Measurements from ENCODE around the gene INF2.

The INF2 gene

DNA sequence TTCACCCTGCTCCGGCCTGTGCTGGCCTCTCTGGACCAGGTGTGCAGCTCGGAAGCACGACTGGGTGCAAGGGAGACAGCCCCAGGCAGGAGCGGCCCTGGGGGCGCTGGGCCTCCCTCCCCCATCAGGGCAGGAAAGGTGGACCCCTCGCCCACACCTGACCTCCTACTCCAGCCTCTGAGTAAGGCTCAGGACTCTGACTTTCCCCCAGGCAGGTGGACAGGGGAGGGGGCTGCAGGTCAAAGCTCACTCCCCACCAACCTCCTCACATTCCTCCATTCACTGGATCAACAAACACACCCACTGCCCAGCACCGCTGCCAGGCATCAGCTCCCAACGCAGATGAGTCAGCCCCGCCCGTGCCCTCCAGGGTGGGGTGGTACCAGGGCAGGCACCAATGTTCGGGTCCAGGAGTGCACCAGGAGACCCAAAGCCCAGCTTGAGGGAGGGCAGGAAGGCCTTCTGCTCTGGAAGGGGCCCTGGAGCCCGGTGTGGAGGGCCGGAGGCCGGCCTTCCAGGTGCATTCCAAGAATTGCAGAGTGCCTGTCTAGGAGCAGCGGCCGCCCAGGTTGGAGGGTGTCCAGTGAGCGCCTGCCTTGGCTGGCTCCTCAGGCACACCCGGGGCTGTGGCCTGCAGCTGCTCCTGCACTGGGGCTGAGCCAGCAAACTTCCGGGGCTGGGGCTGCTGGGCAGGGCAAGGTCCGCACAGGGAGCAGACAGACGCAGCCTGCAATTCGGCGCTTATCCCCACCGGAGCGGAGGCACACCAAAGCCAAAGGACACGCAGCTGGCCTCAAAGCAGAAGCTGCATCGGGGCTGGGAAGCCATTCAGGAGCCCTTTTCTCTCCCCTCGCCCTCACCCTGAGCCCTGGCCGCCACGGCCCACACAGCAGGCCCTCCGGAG lies 1.6 kb upstream of the INF2 start:
- peak; percentile 34 for DNase-seq
- H3K9me3 ChIP-seq (ENCODE audit: control insufficient read depth, low read length), result no peaks in the 10 kb centered on the region
- peak overlapping the region in 1 of 2 experiments; percentile 52 for H3K4ac ChIP-seq (ENCODE audit: low read depth in 1 of 2, low read length in 2 of 2)
- no peaks in the 10 kb centered on the region for H3K79me1 ChIP-seq (replicated peaks; ENCODE audit: low read length, poor library complexity, severe bottlenecking)
- H3K9ac ChIP-seq (ENCODE audit: low read length), result no peak overlapping the region
- peak overlapping the region; percentile 12 for H3K4me2 ChIP-seq (ENCODE audit: low read length, poor library complexity, severe bottlenecking)
- H4K91ac ChIP-seq (ENCODE audit: low read length), result peak overlapping the region; percentile 35
- no peak overlapping the region for H3K27ac ChIP-seq (ENCODE audit: low read length, poor library complexity, severe bottlenecking)
- H3K14ac ChIP-seq (ENCODE audit: low read length in 2 of 2), result no peak overlapping the region
- peaks cover 48% of the 10 kb centered on the region for H3K4me1 ChIP-seq (ENCODE audit: control insufficient read depth, insufficient read depth, low read depth, low read length)
- no peak overlapping the region for H2BK120ac ChIP-seq (ENCODE audit: low read depth, low read length)
- no peak overlapping the region for H3K23ac ChIP-seq (ENCODE audit: low read length in 2 of 2)
- H3K27me3 ChIP-seq (ENCODE audit: control insufficient read depth in 1 of 2, insufficient read depth in 1 of 2, low read length in 2 of 2), result no peaks in the 10 kb centered on the region
- H3K36me3 ChIP-seq (ENCODE audit: control insufficient read depth in 1 of 2, insufficient read depth in 2 of 2, low read depth in 1 of 2, low read length in 2 of 2), result peaks cover 0 to 22% of the 10 kb centered on the region in 2 experiments
- H2BK5ac ChIP-seq (ENCODE audit: low read depth, low read length, poor library complexity, severe bottlenecking), result no peak overlapping the region
- peak overlapping the region in 1 of 2 experiments; percentile 25 for H2BK12ac ChIP-seq (ENCODE audit: low read length in 2 of 2)
- no peak overlapping the region for H2AFZ ChIP-seq (ENCODE audit: low read depth, low read length)
- H2AK5ac ChIP-seq (ENCODE audit: low read length, severe bottlenecking), result peak overlapping the region; percentile 38
- H4K8ac ChIP-seq (ENCODE audit: low read length), result no peak overlapping the region
- H2BK15ac ChIP-seq (ENCODE audit: low read depth, poor library complexity, severe bottlenecking), result peak overlapping the region; percentile 54
- 63% methylated on average over 30 of the region's 31 CpGs for WGBS
- H3K18ac ChIP-seq (ENCODE audit: low read depth in 1 of 2, low read length in 2 of 2), result peak overlapping the region; percentile 38 to 85
- H3K4me3 ChIP-seq (ENCODE audit: insufficient read depth in 1 of 2, low read depth in 1 of 2, low read length in 2 of 2), result no peak overlapping the region

DNA sequence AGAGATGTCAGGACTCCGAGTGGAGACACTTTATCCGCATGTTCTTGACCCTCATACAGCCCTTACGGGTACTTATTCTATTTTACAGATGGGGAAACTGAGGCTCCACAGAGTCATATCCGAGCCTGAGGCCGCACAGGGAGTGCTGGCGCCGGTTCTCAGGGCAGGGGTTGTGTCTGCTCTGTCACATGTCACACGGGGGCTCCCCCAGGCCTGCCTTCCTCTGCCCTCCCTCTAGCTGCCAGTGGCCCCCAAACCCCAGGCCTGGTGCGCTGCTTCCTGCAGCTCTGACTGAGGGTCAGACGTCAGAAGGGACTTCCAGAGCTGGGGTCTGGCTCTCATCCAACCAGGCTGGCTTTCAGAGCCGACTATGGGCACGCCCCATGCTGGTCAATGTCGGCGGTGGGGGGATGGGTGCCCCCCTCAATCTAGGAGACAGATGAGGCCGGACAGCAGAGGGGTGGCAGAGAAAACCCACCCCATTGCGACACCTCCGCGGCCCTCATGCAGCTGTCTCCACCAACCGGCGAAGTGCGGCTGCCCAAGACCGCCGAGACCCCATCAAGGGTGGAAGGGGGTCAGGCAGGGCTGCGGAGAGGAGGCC lies 811 bp upstream of the INF2 start:
- peak; percentile 50 for DNase-seq
- peak overlapping the region; percentile 65 for H3K4me2 ChIP-seq (ENCODE audit: low read length, poor library complexity, severe bottlenecking)
- H3K9ac ChIP-seq (ENCODE audit: low read length), result peak overlapping the region; percentile 75
- peak overlapping the region; percentile 75 for H2BK15ac ChIP-seq (ENCODE audit: low read depth, poor library complexity, severe bottlenecking)
- H2BK12ac ChIP-seq (ENCODE audit: low read length in 2 of 2), result peak overlapping the region in 1 of 2 experiments; percentile 50
- H3K36me3 ChIP-seq (ENCODE audit: control insufficient read depth in 1 of 2, insufficient read depth in 2 of 2, low read depth in 1 of 2, low read length in 2 of 2), result peaks cover 0 to 30% of the 10 kb centered on the region in 2 experiments
- H2BK120ac ChIP-seq (ENCODE audit: low read depth, low read length), result peak overlapping the region; percentile 81
- H2AK5ac ChIP-seq (ENCODE audit: low read length, severe bottlenecking), result peak overlapping the region; percentile 33
- H3K79me1 ChIP-seq (replicated peaks; ENCODE audit: low read length, poor library complexity, severe bottlenecking), result no peaks in the 10 kb centered on the region
- H3K9me3 ChIP-seq (ENCODE audit: control insufficient read depth, low read length), result no peaks in the 10 kb centered on the region
- H3K23ac ChIP-seq (ENCODE audit: low read length in 2 of 2), result no peak overlapping the region
- peak overlapping the region; percentile 57 for H2AFZ ChIP-seq (ENCODE audit: low read depth, low read length)
- peak overlapping the region; percentile 96 for H4K91ac ChIP-seq (ENCODE audit: low read length)
- peak overlapping the region; percentile 71 to 78 for H3K4ac ChIP-seq (ENCODE audit: low read depth in 1 of 2, low read length in 2 of 2)
- 51% methylated on average over 24 of the region's 24 CpGs for WGBS
- peak overlapping the region in 1 of 2 experiments; percentile 72 for H3K4me3 ChIP-seq (ENCODE audit: insufficient read depth in 1 of 2, low read depth in 1 of 2, low read length in 2 of 2)
- H3K14ac ChIP-seq (ENCODE audit: low read length in 2 of 2), result peak overlapping the region in 1 of 2 experiments; percentile 37
- H2BK5ac ChIP-seq (ENCODE audit: low read depth, low read length, poor library complexity, severe bottlenecking), result no peak overlapping the region
- peak overlapping the region; percentile 85 to 92 for H3K18ac ChIP-seq (ENCODE audit: low read depth in 1 of 2, low read length in 2 of 2)
- H3K27me3 ChIP-seq (ENCODE audit: control insufficient read depth in 1 of 2, insufficient read depth in 1 of 2, low read length in 2 of 2), result no peaks in the 10 kb centered on the region
- peak overlapping the region; percentile 97 for H4K8ac ChIP-seq (ENCODE audit: low read length)
- H3K27ac ChIP-seq (ENCODE audit: low read length, poor library complexity, severe bottlenecking), result peak overlapping the region; percentile 13
- H3K4me1 ChIP-seq (ENCODE audit: control insufficient read depth, insufficient read depth, low read depth, low read length), result peaks cover 52% of the 10 kb centered on the region

DNA sequence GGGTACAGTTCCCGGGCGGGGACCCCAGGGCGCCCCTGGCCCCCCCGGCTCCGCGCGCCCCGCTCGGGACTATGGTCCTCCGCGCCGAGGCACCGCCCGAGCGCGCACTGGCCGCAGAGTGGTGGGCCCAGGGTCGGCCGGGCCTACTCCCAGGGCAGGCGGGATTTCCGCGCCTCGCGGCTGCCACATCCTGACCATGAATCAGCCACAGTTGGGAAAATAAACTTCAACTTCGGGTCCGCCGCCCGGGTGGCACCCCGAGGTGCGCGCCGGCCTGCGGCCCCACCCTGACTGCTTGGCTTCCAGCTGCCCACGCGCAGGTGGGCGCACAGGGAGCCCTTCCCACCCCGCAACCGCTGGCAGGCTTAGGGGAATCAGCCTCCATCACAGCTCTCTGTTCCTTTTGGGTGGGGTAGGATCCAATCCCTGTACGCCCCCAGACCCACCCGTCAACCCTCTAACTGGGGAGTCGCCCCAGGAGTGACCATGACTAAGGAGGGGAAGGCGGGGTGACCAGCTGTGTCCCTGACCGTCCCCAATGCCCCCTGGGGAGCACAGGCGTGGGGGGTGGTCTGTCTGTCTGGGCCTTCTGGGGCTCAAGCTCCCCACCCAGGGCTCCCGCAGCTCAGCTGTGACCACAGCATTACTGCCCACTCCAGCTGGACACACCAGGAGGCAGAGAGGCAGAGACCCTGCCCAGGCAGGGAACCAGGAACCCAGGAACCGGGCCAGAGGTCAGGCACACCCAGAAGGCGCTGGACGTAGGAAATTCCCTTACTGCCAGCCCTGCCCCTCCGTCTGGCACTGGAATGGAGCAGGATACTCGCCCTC lies 678 bp downstream of the INF2 start:
- Histone ChIP-seq H3K27me3 (ENCODE audit: control insufficient read depth in 1 of 2, insufficient read depth in 1 of 2, low read length in 2 of 2) (no peaks in the 10 kb centered on the region), H4K91ac (ENCODE audit: low read length) (peak overlapping the region; percentile 91), H2BK12ac (ENCODE audit: low read length in 2 of 2) (peak overlapping the region in 1 of 2 experiments; percentile 45), H3K14ac (ENCODE audit: low read length in 2 of 2) (peak overlapping the region in 1 of 2 experiments; percentile 99), H2AFZ (ENCODE audit: low read depth, low read length) (no peak overlapping the region), H3K4ac (ENCODE audit: low read depth in 1 of 2, low read length in 2 of 2) (peak overlapping the region; percentile 71 to 77), H3K4me3 (ENCODE audit: insufficient read depth in 1 of 2, low read depth in 1 of 2, low read length in 2 of 2) (peak overlapping the region; percentile 90 to 93), H2BK120ac (ENCODE audit: low read depth, low read length) (peak overlapping the region; percentile 37), H3K4me1 (ENCODE audit: control insufficient read depth, insufficient read depth, low read depth, low read length) (peaks cover 67% of the 10 kb centered on the region), H2BK15ac (ENCODE audit: low read depth, poor library complexity, severe bottlenecking) (peak overlapping the region; percentile 39), H3K9me3 (ENCODE audit: control insufficient read depth, low read length) (no peaks in the 10 kb centered on the region), H3K4me2 (ENCODE audit: low read length, poor library complexity, severe bottlenecking) (peak overlapping the region; percentile 58), H2BK5ac (ENCODE audit: low read depth, low read length, poor library complexity, severe bottlenecking) (no peak overlapping the region), H3K9ac (ENCODE audit: low read length) (peak overlapping the region; percentile 93), H4K8ac (ENCODE audit: low read length) (peak overlapping the region; percentile 56), H3K18ac (ENCODE audit: low read depth in 1 of 2, low read length in 2 of 2) (peak overlapping the region; percentile 88 to 97), H3K36me3 (ENCODE audit: control insufficient read depth in 1 of 2, insufficient read depth in 2 of 2, low read depth in 1 of 2, low read length in 2 of 2) (peaks cover 0 to 39% of the 10 kb centered on the region in 2 experiments), H3K23ac (ENCODE audit: low read length in 2 of 2) (peak overlapping the region in 1 of 2 experiments; percentile 92), H3K27ac (ENCODE audit: low read length, poor library complexity, severe bottlenecking) (peak overlapping the region; percentile 9), H3K79me1 (replicated peaks; ENCODE audit: low read length, poor library complexity, severe bottlenecking) (no peaks in the 10 kb centered on the region), H2AK5ac (ENCODE audit: low read length, severe bottlenecking) (no peak overlapping the region)
- 4% methylated on average over 47 of the region's 50 CpGs for WGBS
- peak; percentile 22 for DNase-seq

Data from mesenchymal stem cell (in vitro differentiated cells and primary cell).